Esophagus squamous epithelium (tissue), 4 donors: ENCODE data around the gene LRRC59.

Experiments used
- CTCF ChIP-seq, 6 experiments: fragments of 450-650 bp in 4 of 6; fragments of 200-600 bp in 2 of 6; sonication (generic) in 2 of 6; IDR thresholded peaks; one replicate each; pipeline ENCODE4 v1.5.1; 2016 to 2019; ENCODE audit warnings: antibody characterized with exemption in 6 of 6, mild to moderate bottlenecking in 4 of 6, moderate library complexity in 4 of 6
- POLR2A ChIP-seq, 4 donors: fragments of 450-650 bp; IDR thresholded peaks; one replicate each; pipeline ENCODE4 v1.6.1; 2017; ENCODE audit warnings: antibody characterized with exemption in 4 of 4, mild to moderate bottlenecking in 4 of 4, moderate library complexity in 3 of 4

DNA sequence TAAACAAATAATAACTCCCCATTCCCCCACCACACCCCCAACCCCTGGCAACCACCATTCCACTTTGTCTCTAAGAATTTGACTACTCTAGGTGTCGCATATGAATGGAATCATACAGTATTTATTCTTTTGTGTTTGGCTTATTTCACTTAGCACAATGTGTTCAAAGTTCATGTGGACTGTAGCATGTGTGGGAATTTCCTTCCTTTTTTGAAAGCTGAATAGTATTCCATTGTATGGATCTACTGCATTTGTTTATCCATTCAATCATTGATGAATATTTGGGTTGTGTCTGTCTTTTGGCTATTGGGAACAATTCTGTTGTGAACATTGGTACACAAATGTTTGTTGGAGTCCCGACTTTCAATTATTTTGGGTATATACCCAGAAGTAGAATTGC lies 25.4 kb upstream of the LRRC59 start:
- TF ChIP-seq POLR2A (IDR thresholded peaks at IDR 0.05), result no peak
- TF ChIP-seq CTCF (IDR thresholded peaks at IDR 0.05), result no peak
